ENCODE measurements around the gene PLA2G4F. TPM values are rescaled to one million over a fixed set of nuclear protein-coding genes. Genes with fewer than 3 reads are reported as not detected.

Gene PLA2G4F
- total RNA-seq, 1 experiment from 2014 or later, result not detected

DNA sequence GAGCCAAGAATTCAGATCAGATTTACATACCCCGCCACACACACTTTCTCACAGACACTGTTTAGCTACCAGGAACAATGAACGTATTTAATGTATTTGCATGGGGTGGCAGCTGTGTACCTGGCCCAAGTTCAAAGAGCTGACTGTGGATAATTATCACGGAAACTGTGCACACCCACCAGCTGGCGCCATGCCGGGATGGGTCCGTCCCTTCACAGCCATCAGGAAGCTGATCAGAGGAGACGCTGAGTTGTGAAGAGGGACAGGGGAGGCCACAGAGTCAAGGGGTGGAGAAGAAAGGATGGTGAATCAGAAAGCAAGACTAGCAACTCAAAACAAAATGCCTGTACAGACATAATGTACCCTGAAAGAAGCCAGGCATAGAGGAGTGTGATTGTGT, 49.0 kb downstream of the PLA2G4F start:
- DNase-seq, result no peak
- no peak overlapping the region for H4K91ac ChIP-seq (ENCODE audit: insufficient read length, low read depth, low read length)
- H2AFZ ChIP-seq (ENCODE audit: low read length), result no peak overlapping the region
- no peak overlapping the region for H4K5ac ChIP-seq (ENCODE audit: insufficient read length, low read depth, low read length)
- no peak overlapping the region for H3K14ac ChIP-seq (ENCODE audit: insufficient read depth, low read length)
- H3K9ac ChIP-seq (ENCODE audit: extremely low read depth, insufficient read length, low read length), result no peak overlapping the region
- H3K56ac ChIP-seq (ENCODE audit: insufficient read length, low read depth, low read length), result no peak overlapping the region
- WGBS (ENCODE audit: extremely low coverage, insufficient read length, low lambda C conversion rate), result no CpG with 5 or more reads among the region's 7 CpGs
- no peak overlapping the region for H2BK5ac ChIP-seq (ENCODE audit: insufficient read length, low read length)
- H3K79me1 ChIP-seq (ENCODE audit: insufficient read depth, low read depth, low read length, poor library complexity, severe bottlenecking), result no peaks in the 10 kb centered on the region
- no peak overlapping the region for H3K4ac ChIP-seq (ENCODE audit: low read depth, low read length)
- Mint-ChIP-seq H3K27ac (no peak overlapping the region; a peak in 1 of 7 replicates), H3K27me3 (ENCODE audit: low read depth) (peaks cover 4% of the 10 kb centered on the region; the same call in 1 of the 2 replicates), H3K4me1 (no peaks in the 10 kb centered on the region), H3K4me3 (no peak overlapping the region), H3K9me3 (no peaks in the 10 kb centered on the region), H3K36me3 (ENCODE audit: insufficient read depth in 1 of 3, low read depth in 3 of 3) (no peaks in the 10 kb centered on the region)
- H2BK15ac ChIP-seq (ENCODE audit: low read depth, low read length), result no peak overlapping the region
- H3T11ph ChIP-seq (ENCODE audit: low read length), result no peak overlapping the region
- H2BK20ac ChIP-seq (ENCODE audit: low read depth, low read length, poor library complexity, severe bottlenecking), result no peak overlapping the region
- H3K4me2 ChIP-seq (ENCODE audit: insufficient read depth, insufficient read length, low read length), result no peak overlapping the region
- H2AK5ac ChIP-seq (ENCODE audit: insufficient read length, low read length), result no peak overlapping the region
- no peaks in the 10 kb centered on the region for H3K9me3 ChIP-seq (ENCODE audit: control insufficient read depth, low read depth, low read length)
- no peak overlapping the region for H2BK120ac ChIP-seq (ENCODE audit: low read depth, low read length, poor library complexity, severe bottlenecking)
- no peaks in the 10 kb centered on the region for H3K4me1 ChIP-seq (ENCODE audit: insufficient read depth, low read length)
- no peak overlapping the region for H2BK12ac ChIP-seq (ENCODE audit: insufficient read length, low read depth, low read length)
- H3K18ac ChIP-seq (ENCODE audit: insufficient read length, low read depth, low read length), result no peak overlapping the region
- H4K20me1 ChIP-seq (ENCODE audit: control insufficient read depth, insufficient read depth, insufficient read length), result no peaks in the 10 kb centered on the region
- no peak overlapping the region for H3K27ac ChIP-seq (ENCODE audit: insufficient read length, low read depth, low read length)
- H4K8ac ChIP-seq (replicated peaks; ENCODE audit: insufficient read length, low read depth, low read length), result no peak overlapping the region
- TF ChIP-seq, protein P1, sequence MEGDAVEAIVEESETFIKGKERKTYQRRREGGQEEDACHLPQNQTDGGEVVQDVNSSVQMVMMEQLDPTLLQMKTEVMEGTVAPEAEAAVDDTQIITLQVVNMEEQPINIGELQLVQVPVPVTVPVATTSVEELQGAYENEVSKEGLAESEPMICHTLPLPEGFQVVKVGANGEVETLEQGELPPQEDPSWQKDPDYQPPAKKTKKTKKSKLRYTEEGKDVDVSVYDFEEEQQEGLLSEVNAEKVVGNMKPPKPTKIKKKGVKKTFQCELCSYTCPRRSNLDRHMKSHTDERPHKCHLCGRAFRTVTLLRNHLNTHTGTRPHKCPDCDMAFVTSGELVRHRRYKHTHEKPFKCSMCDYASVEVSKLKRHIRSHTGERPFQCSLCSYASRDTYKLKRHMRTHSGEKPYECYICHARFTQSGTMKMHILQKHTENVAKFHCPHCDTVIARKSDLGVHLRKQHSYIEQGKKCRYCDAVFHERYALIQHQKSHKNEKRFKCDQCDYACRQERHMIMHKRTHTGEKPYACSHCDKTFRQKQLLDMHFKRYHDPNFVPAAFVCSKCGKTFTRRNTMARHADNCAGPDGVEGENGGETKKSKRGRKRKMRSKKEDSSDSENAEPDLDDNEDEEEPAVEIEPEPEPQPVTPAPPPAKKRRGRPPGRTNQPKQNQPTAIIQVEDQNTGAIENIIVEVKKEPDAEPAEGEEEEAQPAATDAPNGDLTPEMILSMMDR (conservative IDR thresholded peaks at IDR 0.05), result no peak
- H3K23me2 ChIP-seq (ENCODE audit: insufficient read length, low read depth, low read length, poor library complexity, severe bottlenecking), result no peaks in the 10 kb centered on the region
- no peaks in the 10 kb centered on the region for H3K79me2 ChIP-seq (ENCODE audit: insufficient read depth, low read length)
- H3K23ac ChIP-seq (ENCODE audit: insufficient read length, low read depth, low read length), result no peak overlapping the region
- H3K27me3 ChIP-seq (ENCODE audit: insufficient read depth, low read length), result no peaks in the 10 kb centered on the region; the same call in 1 of the 2 replicates
